H9 (cell line): Measurements from ENCODE around the gene FAM227B. TPM values are rescaled to one million over a fixed set of nuclear protein-coding genes. Genes with fewer than 3 reads are reported as not detected.

Experiments
- DNase-seq: peaks from one replicate; pipeline ENCODE4 v3.0.0-alpha.2; 2017
- H2AFZ ChIP-seq: one replicate; pipeline ENCODE4 v1.6.1; 2013; ENCODE audit warnings: mild to moderate bottlenecking, low read length, control low read depth, moderate library complexity
- H2AK5ac ChIP-seq: 2 replicates; pipeline ENCODE4 v1.6.1; 2013; ENCODE audit warnings: low read length, control low read depth, mixed read lengths; ENCODE audit not compliant: insufficient read length
- H2BK120ac ChIP-seq: one replicate; pipeline ENCODE4 v1.6.1; 2013; ENCODE audit warnings: low read depth, mild to moderate bottlenecking, low read length, control low read depth, inconsistent platforms; ENCODE audit not compliant: poor library complexity, severe bottlenecking
- H2BK12ac ChIP-seq: 2 replicates; pipeline ENCODE4 v1.6.1; 2013; ENCODE audit warnings: low read length, control low read depth, mixed read lengths, low read depth; ENCODE audit not compliant: insufficient read length
- H2BK15ac ChIP-seq: 2 replicates; pipeline ENCODE4 v1.6.1; 2013; ENCODE audit warnings: low read depth, low read length, control low read depth
- H2BK20ac ChIP-seq: one replicate; pipeline ENCODE4 v1.6.1; 2013; ENCODE audit warnings: low read depth, mild to moderate bottlenecking, low read length, control low read depth, inconsistent platforms; ENCODE audit not compliant: poor library complexity, severe bottlenecking
- H2BK5ac ChIP-seq: 2 replicates; pipeline ENCODE4 v1.6.1; 2013; ENCODE audit warnings: low read length, control low read depth, mixed read lengths; ENCODE audit not compliant: insufficient read length
- H3K14ac ChIP-seq: 2 replicates; pipeline ENCODE4 v1.6.1; 2013; ENCODE audit warnings: low read length, control low read depth; ENCODE audit not compliant: insufficient read depth
- H3K18ac ChIP-seq: 2 replicates; pipeline ENCODE4 v1.6.1; 2013; ENCODE audit warnings: low read depth, mild to moderate bottlenecking, mixed read lengths, low read length, control low read depth; ENCODE audit not compliant: insufficient read length
- H3K23ac ChIP-seq: 2 replicates; pipeline ENCODE4 v1.6.1; 2013; ENCODE audit warnings: low read length, control low read depth, mixed read lengths, low read depth; ENCODE audit not compliant: insufficient read length
- H3K23me2 ChIP-seq: 2 replicates; pipeline ENCODE4 v1.6.1; 2013; ENCODE audit warnings: low read depth, mild to moderate bottlenecking, mixed read lengths, low read length, control low read depth; ENCODE audit not compliant: insufficient read length, poor library complexity, severe bottlenecking
- H3K27ac ChIP-seq: 2 replicates; pipeline ENCODE4 v1.5.1; 2013; ENCODE audit warnings: low read length, control low read depth, mixed read lengths, low read depth; ENCODE audit not compliant: insufficient read length
- H3K27me3 ChIP-seq: 2 replicates; pipeline ENCODE4 v1.6.1; 2013; ENCODE audit warnings: low read length, control low read depth, inconsistent platforms; ENCODE audit not compliant: insufficient read depth
- H3K4ac ChIP-seq: 2 replicates; pipeline ENCODE4 v1.6.1; 2013; ENCODE audit warnings: low read depth, mild to moderate bottlenecking, control low read depth, inconsistent platforms, low read length, moderate library complexity
- H3K4me1 ChIP-seq: 2 replicates; pipeline ENCODE4 v1.6.1; 2013; ENCODE audit warnings: low read length, control low read depth, inconsistent platforms; ENCODE audit not compliant: insufficient read depth
- H3K4me2 ChIP-seq: 2 replicates; pipeline ENCODE4 v1.6.1; 2013; ENCODE audit warnings: low read length, control low read depth, mixed read lengths; ENCODE audit not compliant: insufficient read length, insufficient read depth
- H3K56ac ChIP-seq: 2 replicates; pipeline ENCODE4 v1.6.1; 2013; ENCODE audit warnings: low read depth, mild to moderate bottlenecking, mixed read lengths, low read length, control low read depth; ENCODE audit not compliant: insufficient read length
- H3K79me1 ChIP-seq: 2 replicates; pipeline ENCODE4 v1.6.1; 2013; ENCODE audit warnings: low read depth, mild to moderate bottlenecking, moderate library complexity, low read length, control low read depth, inconsistent platforms; ENCODE audit not compliant: insufficient read depth, poor library complexity, severe bottlenecking
- H3K79me2 ChIP-seq: 2 replicates; pipeline ENCODE4 v1.6.1; 2013; ENCODE audit warnings: low read length, control low read depth, inconsistent platforms; ENCODE audit not compliant: insufficient read depth
- H3K9ac ChIP-seq: 2 replicates; pipeline ENCODE4 v1.6.1; 2013; ENCODE audit warnings: low read length, control low read depth, mixed read lengths; ENCODE audit not compliant: insufficient read length; ENCODE audit errors: extremely low read depth
- H3K9me3 ChIP-seq: one replicate; pipeline ENCODE4 v1.6.1; 2013; ENCODE audit warnings: low read depth, low read length, inconsistent platforms; ENCODE audit not compliant: control insufficient read depth
- H3T11ph ChIP-seq: one replicate; pipeline ENCODE4 v1.6.1; 2013; ENCODE audit warnings: mild to moderate bottlenecking, low read length, control low read depth, inconsistent platforms
- H4K20me1 ChIP-seq: one replicate; pipeline ENCODE4 v1.6.1; 2013; ENCODE audit not compliant: control insufficient read depth, insufficient read length, insufficient read depth
- H4K5ac ChIP-seq: 2 replicates; pipeline ENCODE4 v1.6.1; 2013; ENCODE audit warnings: low read depth, mild to moderate bottlenecking, mixed read lengths, low read length, control low read depth; ENCODE audit not compliant: insufficient read length
- H4K8ac ChIP-seq: replicated peaks from 2 replicates; pipeline ENCODE4 v1.6.1; 2013; ENCODE audit warnings: low read length, control low read depth, mixed read lengths, low read depth; ENCODE audit not compliant: insufficient read length
- H4K91ac ChIP-seq: 2 replicates; pipeline ENCODE4 v1.6.1; 2013; ENCODE audit warnings: low read depth, mild to moderate bottlenecking, moderate library complexity, mixed read lengths, low read length, control low read depth; ENCODE audit not compliant: insufficient read length
- H3K27ac Mint-ChIP-seq, 3 experiments: 2 replicates in 2 of 3; 3 replicates in 1 of 3; pipeline ENCODE4 v1.8.0; 2020 to 2021; ENCODE audit warnings: mixed read lengths in 3 of 3, mild to moderate bottlenecking in 1 of 3, moderate library complexity in 1 of 3
- H3K27me3 Mint-ChIP-seq: 2 replicates; pipeline ENCODE4 v1.8.0; 2021; ENCODE audit warnings: low read depth, mild to moderate bottlenecking, moderate library complexity, mixed read lengths
- H3K36me3 Mint-ChIP-seq, 3 experiments: 2 replicates in 2 of 3; 3 replicates in 1 of 3; pipeline ENCODE4 v1.8.0; 2020 to 2021; ENCODE audit warnings: low read depth in 3 of 3, mixed read lengths in 3 of 3; ENCODE audit not compliant: insufficient read depth in 1 of 3
- H3K4me1 Mint-ChIP-seq, 2 experiments: 2 replicates each; pipeline ENCODE4 v1.8.0; 2020; ENCODE audit warnings: mixed read lengths in 2 of 2
- H3K4me3 Mint-ChIP-seq, 2 experiments: 2 replicates in 1 of 2; 3 replicates in 1 of 2; pipeline ENCODE4 v1.8.0; 2020 to 2021; ENCODE audit warnings: mild to moderate bottlenecking in 2 of 2, mixed read lengths in 2 of 2, moderate library complexity in 1 of 2
- H3K9me3 Mint-ChIP-seq, 2 experiments: 2 replicates in 1 of 2; 3 replicates in 1 of 2; pipeline ENCODE4 v1.8.0; 2020; ENCODE audit warnings: mild to moderate bottlenecking in 2 of 2, mixed read lengths in 2 of 2, moderate library complexity in 1 of 2
- WGBS: extraction: QIAGEN DNeasy Blood & Tissue Kit; methylation state at CpG from one replicate; pipeline ENCODE4 v1.1.7; 2013; ENCODE audit warnings: missing lambda C conversion rate, low lambda C conversion rate, mixed read lengths; ENCODE audit not compliant: insufficient read length; ENCODE audit errors: extremely low coverage; 5-methylcytosine and 5-hydroxymethylcytosine counted together
- total RNA-seq: library from RNA; stranded (reverse); gene quantifications from 2 replicates; pipeline ENCODE4 v1.2.1, GENCODE V29; 2021
- TF ChIP-seq, protein P1 (sequence below): fragments of 200-600 bp; sonication (generic); conservative IDR thresholded peaks from 3 replicates; pipeline ENCODE4 v1.8.0; 2021; ENCODE audit warnings: antibody characterized with exemption, mild to moderate bottlenecking

Gene FAM227B
- total RNA-seq, 1 experiment from 2014 or later = 5.5 TPM

DNA sequence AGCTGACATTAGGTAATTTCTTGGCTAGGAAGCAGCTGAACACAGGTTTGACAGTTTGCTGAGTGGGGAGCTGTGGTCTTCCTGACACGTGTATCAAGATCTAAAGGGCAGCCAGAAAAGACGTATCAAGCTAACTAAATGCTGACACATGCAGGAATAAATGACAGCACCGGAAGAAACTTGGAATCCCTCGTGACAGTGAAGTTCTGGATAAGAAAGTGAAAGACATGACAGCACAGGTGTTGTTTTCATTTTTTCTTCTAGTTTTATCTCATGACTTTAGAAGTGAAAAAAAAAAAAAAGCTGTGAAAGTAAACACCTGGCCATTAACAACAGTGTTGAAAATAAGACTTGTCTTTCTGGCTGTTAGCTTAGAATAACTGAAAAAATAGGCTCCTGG, 148.9 kb downstream of the FAM227B start:
- no peak overlapping the region for H2BK5ac ChIP-seq
- H4K20me1 ChIP-seq = no peaks in the 10 kb centered on the region
- Mint-ChIP-seq H3K36me3 (no peaks in the 10 kb centered on the region), H3K9me3 (no peaks in the 10 kb centered on the region), H3K4me1 (no peaks in the 10 kb centered on the region), H3K4me3 (no peak overlapping the region), H3K27me3 (no peaks in the 10 kb centered on the region), H3K27ac (no peak overlapping the region)
- H3K9me3 ChIP-seq = no peaks in the 10 kb centered on the region
- TF ChIP-seq, protein P1, sequence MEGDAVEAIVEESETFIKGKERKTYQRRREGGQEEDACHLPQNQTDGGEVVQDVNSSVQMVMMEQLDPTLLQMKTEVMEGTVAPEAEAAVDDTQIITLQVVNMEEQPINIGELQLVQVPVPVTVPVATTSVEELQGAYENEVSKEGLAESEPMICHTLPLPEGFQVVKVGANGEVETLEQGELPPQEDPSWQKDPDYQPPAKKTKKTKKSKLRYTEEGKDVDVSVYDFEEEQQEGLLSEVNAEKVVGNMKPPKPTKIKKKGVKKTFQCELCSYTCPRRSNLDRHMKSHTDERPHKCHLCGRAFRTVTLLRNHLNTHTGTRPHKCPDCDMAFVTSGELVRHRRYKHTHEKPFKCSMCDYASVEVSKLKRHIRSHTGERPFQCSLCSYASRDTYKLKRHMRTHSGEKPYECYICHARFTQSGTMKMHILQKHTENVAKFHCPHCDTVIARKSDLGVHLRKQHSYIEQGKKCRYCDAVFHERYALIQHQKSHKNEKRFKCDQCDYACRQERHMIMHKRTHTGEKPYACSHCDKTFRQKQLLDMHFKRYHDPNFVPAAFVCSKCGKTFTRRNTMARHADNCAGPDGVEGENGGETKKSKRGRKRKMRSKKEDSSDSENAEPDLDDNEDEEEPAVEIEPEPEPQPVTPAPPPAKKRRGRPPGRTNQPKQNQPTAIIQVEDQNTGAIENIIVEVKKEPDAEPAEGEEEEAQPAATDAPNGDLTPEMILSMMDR = no peak
- no peaks in the 10 kb centered on the region for H3K79me1 ChIP-seq
- H3K23ac ChIP-seq = no peak overlapping the region
- no peak overlapping the region for H4K5ac ChIP-seq
- no peak overlapping the region for H2BK15ac ChIP-seq
- H3K23me2 ChIP-seq = no peaks in the 10 kb centered on the region
- no peak overlapping the region for H2AFZ ChIP-seq
- no peak overlapping the region for H3K4me2 ChIP-seq
- no peak overlapping the region for H3T11ph ChIP-seq
- H3K56ac ChIP-seq = no peak overlapping the region
- no peak overlapping the region for H2BK20ac ChIP-seq
- no peak overlapping the region for H4K8ac ChIP-seq
- H3K4me1 ChIP-seq = no peaks in the 10 kb centered on the region
- H2AK5ac ChIP-seq = no peak overlapping the region
- H3K18ac ChIP-seq = no peak overlapping the region
- DNase-seq = no peak
- H2BK120ac ChIP-seq = no peak overlapping the region
- H2BK12ac ChIP-seq = no peak overlapping the region
- no peak overlapping the region for H3K4ac ChIP-seq
- H4K91ac ChIP-seq = no peak overlapping the region
- H3K9ac ChIP-seq = no peak overlapping the region
- no peaks in the 10 kb centered on the region for H3K79me2 ChIP-seq
- H3K27ac ChIP-seq = no peak overlapping the region
- H3K27me3 ChIP-seq = no peaks in the 10 kb centered on the region
- H3K14ac ChIP-seq = no peak overlapping the region
- WGBS = no CpG with 5 or more reads among the region's 4 CpGs
